HG03565 (cell line): Measurements from ENCODE around the gene NSMF.
"Not testable (repeated sequence)": the region's sequence is repeated elsewhere in the genome, so short reads cannot be mapped to it uniquely, and the experiment has no call there.

ENCODE experiments used
- ATAC-seq: cut with Tn5 transposase; IDR thresholded peaks from one replicate; pipeline ENCODE4 v1.9.1; 2021; ENCODE audit warnings: mild to moderate bottlenecking, moderate library complexity; ENCODE audit not compliant: unreplicated experiment

The NSMF gene

DNA sequence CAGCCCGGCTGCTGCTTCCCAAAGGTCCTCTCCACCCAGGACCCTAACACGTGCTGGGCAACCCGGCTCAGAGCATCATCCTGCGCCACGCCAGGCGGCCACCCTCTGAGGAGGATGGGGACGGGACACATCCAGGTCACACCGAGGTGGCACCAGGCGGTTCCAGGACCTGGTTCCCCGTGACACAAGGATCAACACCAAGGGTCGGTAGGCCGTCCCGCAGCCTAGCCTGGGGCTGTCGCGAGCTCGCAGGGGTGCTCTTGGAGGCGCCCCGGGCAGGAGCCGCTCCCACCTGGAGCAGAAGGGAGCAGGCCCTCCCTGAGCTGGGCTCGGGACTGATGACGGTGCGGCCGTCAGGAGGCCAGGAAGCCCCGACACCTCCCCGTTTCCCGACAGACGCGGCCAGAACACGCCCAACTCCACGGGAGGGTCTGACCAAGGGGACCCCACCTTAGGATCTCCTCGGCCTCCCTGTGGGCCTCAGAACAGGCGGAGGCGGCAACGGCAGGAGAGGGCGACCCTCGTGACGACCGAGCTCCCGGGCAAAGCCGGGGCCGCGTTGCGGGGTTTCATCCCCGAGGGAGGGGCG lies 42.5 kb downstream of the NSMF start:
- no peak for ATAC-seq

DNA sequence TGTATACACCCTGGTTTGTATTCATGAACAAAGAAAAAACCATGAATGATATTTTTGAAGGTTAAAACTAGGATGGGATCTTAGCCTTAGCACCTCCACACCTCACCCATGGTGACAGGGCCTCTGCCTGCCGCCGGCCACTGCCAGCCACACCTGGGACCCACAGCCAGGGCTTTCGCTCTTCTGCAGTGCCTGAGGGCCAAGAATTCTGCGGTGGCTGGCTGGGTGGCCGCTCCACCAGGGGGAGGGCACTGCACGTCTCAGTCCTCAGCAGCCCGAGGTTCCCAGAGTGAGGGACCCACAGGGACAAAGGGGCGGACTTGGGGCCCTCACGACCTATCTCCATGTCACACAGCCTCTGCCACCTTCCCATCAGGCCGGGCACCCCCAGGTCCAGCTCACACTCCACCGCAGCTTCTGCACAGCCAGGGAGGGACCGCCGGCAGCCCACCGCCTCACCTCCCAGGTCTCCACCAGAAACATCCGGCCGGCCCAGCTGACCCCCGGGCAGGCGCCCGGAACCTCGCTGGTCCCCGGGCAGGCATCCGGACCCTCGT lies 43.0 kb downstream of the NSMF start:
- ATAC-seq, result no peak

GRCh38 chr9:137415451-137415850 lies 43.7 kb downstream of the NSMF start:
- no peak for ATAC-seq

DNA sequence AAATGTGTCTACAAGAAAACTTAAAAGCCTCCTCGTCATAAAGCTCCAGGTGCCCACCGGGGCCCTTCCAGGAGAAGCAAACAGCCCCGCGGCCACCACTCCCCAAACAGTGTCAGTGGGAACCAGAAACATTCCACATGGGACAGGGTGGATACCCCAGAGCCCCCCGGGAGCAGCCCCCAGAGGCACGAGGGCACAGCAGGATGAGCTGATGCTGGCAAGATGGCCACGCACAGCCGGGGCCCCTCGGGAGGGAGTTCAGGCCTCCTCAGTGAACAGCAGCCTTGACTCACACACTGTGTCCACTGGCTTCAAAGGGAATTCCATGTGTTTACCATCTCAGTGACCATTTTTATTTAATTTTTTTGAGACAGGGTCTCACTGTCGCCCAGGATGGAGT lies 46.7 kb downstream of the NSMF start:
- no peak for ATAC-seq

- no peak for ATAC-seq
Measured at GRCh38 chr9:137411645-137412380, 47.3 kb downstream of the NSMF start.

DNA sequence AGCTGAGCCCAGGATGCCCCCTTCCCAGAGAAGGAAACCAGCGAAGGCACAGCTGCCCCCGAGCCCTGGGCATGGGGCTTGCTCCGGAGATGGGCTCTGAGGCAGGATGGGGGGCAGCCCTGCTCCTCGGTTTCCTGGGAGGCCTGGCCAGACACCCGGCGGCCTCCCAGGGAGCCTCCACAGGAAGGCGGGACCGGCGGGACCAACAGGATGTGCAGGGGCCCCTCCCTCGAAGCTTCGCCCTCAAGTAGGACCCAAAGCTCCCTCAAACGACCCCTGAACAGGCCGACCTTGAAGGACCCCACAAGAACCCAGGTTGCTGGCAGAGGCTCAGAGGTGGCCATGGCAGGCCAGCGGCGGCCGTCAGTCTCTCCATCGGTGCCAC lies 47.9 kb downstream of the NSMF start:
- ATAC-seq, result no peak

- no peak for ATAC-seq
Measured at GRCh38 chr9:137410891-137411249, 48.3 kb downstream of the NSMF start.

DNA sequence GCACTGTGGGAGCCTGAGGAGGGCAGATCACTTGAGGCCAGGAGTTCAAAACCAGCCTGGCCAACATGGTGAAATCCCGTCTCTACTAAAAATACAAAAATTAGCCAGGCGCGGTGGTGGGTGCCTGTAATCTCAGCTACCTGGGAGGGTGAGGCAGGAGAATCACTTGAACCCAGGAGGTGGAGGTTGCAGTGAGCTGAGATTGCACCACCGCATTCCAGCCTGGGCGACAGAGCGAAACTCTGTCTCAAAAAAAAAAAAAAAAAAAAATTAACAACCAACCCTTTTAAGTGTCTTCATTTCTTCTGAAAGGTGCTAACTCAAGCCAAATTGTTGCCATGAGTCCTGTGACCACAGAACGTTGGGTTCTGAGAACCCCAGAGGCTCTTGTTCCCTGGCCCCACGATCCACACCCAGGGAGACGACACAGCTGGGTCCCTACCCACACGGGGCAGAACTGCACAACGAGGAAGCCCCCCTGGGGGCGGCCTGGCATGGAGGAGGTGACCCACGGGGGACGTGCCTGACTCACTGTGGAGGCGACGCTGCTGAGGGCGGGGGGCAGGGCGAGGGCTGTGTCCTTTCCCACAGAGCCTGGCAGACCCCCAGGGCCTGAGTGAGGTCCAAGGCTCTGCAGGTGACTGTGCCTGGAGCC lies 48.8 kb downstream of the NSMF start:
- not testable (repeated sequence) for ATAC-seq

DNA sequence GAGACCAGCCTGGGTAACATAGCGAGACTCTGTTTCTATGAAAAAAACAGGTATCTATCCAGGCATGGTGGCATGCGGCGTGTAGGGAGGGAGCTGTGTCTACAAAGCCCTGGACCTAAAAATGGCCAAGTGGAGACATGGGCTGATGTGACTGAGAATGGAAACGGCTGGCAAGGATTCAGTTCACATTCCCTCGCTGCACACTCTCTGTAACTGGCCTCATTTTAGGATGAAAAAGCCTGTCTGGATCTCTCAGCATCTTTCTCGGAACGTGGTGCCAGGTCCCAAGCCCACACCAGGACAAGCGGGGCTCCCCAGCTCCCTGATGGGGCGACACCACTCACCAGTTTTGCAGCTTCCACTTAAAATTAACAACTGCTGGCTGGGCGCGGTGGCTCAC lies 49.6 kb downstream of the NSMF start:
- ATAC-seq, result no peak

DNA sequence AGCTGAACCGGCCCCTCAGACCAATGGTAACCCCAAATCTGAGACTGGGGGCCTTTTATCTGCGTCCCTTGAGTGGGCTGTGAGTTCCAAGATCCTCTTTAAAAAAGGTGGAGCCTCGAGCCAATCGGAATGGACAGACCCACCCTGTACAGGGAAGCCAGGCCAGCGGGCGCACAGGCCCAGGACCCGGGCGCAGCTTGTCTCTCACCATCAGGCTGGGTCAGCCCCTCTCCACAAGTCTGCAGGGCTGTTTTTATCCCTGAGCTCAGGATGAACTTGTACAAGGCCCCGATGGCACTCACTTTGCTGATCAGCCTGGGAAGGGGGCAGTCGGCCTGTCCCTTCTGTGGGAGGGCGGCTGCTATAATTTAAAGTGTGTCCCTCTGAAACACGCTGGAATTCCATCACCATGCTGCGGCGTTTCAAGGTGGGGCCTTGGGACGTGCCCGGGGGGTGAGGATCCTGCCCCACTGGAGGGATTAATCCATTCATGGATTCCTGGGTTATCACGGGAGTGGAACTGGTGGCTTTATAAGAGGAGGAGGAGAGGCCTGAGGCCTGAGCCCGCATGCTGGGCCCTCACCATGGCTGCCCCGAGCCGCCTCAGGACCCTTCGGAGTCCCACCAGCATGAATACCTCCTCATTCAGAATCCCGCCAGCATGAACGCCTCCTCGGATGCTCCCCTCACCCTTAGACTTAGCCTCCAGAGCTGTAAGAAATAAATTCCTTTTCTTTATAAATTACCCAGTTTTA lies 50.3 kb downstream of the NSMF start:
- ATAC-seq, result no peak

- no peak for ATAC-seq
Measured at GRCh38 chr9:137407590-137408300, 51.4 kb downstream of the NSMF start.

- ATAC-seq, result no peak
Measured at GRCh38 chr9:137406876-137407589, 52.1 kb downstream of the NSMF start.

GRCh38 chr9:137406085-137406760 lies 52.9 kb downstream of the NSMF start:
- no peak for ATAC-seq

DNA sequence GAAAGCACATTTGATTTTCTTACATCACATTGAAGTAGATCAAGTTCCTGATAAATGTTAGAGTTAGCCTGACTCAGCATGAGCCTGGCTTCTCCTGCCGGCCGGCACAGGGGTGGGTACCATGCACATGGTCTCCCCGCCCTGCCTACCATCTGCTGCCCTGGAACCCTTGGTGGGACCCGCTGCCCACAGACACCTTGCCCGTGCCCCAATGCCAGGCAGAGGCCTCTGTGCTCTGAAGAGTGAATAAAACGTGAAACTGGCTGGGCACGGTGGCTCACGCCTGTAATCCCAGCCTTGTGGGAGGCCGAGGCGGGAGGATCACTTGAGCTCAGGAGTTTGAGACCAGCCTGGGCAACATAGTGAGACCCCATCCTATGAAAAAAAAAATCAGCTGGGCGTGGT lies 53.5 kb downstream of the NSMF start:
- no peak for ATAC-seq

- ATAC-seq, result no peak
Measured at GRCh38 chr9:137404961-137405567, 54.1 kb downstream of the NSMF start.

DNA sequence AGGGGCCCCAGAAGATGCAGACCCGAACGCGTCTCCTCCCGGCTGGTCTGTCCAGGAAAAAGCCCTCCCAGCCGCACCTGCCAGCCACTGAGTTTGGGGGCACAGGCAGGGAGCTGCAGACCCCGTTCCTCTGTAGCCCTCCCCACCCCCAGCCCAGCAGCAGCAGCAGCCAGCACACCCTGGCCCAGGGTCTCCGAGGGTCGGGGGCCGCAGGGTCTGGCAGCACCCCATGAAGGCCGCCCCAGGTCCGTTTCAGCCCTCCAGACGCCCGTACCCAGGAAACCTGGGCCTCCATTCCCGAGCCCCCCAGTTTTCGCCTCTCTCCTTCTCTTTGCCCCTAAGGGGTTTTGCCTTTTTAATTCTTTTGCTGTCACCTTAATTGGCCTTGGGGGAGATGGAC lies 55.9 kb downstream of the NSMF start:
- no peak for ATAC-seq

- ATAC-seq, result no peak
Measured at GRCh38 chr9:137402746-137403145, 56.4 kb downstream of the NSMF start.

DNA sequence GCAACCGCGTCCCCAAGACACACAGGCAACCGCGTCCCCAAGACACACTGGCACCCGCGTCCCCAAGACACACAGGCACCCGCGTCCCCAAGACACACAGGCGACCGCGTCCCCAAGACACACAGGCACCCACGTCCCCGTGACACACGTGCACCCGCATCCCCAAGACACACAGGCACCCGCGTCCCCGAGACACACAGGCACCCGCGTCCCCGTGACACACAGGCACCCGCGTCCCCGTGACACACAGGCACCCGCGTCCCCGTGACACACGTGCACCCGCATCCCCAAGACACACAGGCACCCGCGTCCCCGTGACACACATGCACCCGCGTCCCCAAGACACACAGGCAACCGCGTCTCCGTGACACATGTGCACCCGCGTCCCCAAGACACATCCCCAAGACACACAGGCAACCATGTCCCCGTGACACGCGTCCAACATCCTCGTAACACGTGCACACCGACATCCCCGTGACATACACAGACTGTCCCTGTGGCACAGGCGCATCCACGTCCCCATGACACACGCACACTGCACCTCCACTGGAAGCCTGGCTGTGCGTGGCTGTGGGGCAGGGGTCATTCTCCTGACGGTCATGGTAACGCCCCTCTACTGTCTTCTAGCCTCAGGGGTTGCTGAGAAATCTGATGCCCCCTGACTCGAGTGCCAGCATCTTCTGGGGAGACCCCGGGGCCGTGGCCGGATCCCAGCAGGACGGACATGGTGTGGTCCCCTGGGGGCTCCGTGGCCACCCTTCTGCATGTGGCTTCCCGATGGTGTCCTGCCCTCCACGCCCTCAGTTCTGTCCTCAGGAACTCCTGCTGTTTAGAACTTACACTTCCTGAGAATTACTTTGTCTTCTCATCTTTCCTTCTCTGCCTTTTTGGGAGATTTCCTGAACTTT lies 60.3 kb downstream of the NSMF start:
- no peak for ATAC-seq
